Activated T-helper 2 cell treated with anti-CD3 and anti-CD28 coated beads, Interferon-gamma antibody, Interleukin-2, Interleukin-4, amounts not matched to agents 10 μg/mL and 5 μg/mL and 100 μg/mL, durations not matched to agents 14 hours and 24 hours and 36 hours (primary cell): ENCODE results near the gene IQCN. TPM values are rescaled to one million over a fixed set of nuclear protein-coding genes. Genes with fewer than 3 reads are reported as not detected.

Source experiments
- DNase-seq: peaks from one replicate; pipeline ENCODE4 v3.0.0; 2021; ENCODE audit warnings: low spot score
- H3K27ac Mint-ChIP-seq: one replicate; pipeline ENCODE4 v1.8.0; 2021; ENCODE audit warnings: mixed read lengths
- H3K27me3 Mint-ChIP-seq: one replicate; pipeline ENCODE4 v1.8.0; 2021; ENCODE audit warnings: low read depth, mixed read lengths
- H3K36me3 Mint-ChIP-seq: one replicate; pipeline ENCODE4 v1.8.0; 2021; ENCODE audit warnings: low read depth, mixed read lengths
- H3K4me1 Mint-ChIP-seq: one replicate; pipeline ENCODE4 v1.8.0; 2021; ENCODE audit warnings: low read depth, mixed read lengths
- H3K4me3 Mint-ChIP-seq: one replicate; pipeline ENCODE4 v1.8.0; 2021; ENCODE audit warnings: low read depth, mild to moderate bottlenecking, moderate library complexity, mixed read lengths
- H3K9me3 Mint-ChIP-seq: one replicate; pipeline ENCODE4 v1.8.0; 2021; ENCODE audit warnings: mixed read lengths
- intact Hi-C: fragments of 100-400 bp; cut with micrococcal nuclease; formaldehyde crosslinking; loops from one replicate; pipeline ENCODE4 v1.15.1; 2023
- total RNA-seq: library from RNA; stranded (reverse); gene quantifications from 2 replicates; pipeline ENCODE4 v1.2.3, GENCODE V29; 2022

IQCN gene
- total RNA-seq, 1 donor from 2014 or later: 3.3 TPM

- Mint-ChIP-seq H3K27ac (no peak overlapping the region), H3K4me1 (peaks cover 39% of the 10 kb centered on the region)
Measured at GRCh38 chr19:18299654-18300053, 25.4 kb upstream of the IQCN start.

GRCh38 chr19:18298601-18299000 is 24.3 kb upstream of the IQCN start:
- intact Hi-C loops: loop anchor here (10.0 kb wide), 1 partner anchor 204 kb away; the partner anchor contains the start of gene MAST3
- Mint-ChIP-seq H3K27ac (peak overlapping the region; percentile 76), H3K36me3 (peaks cover 62% of the 10 kb centered on the region), H3K4me1 (peaks cover 39% of the 10 kb centered on the region), H3K27me3 (no peaks in the 10 kb centered on the region), H3K4me3 (no peak overlapping the region), H3K9me3 (peaks cover 7% of the 10 kb centered on the region)
- DNase-seq: no peak

More at GRCh38 chr19:18299654-18300053, 25.4 kb upstream of the IQCN start:
- no peak for DNase-seq
- peaks cover 58% of the 10 kb centered on the region for H3K36me3 Mint-ChIP-seq
- H3K27me3 Mint-ChIP-seq: no peaks in the 10 kb centered on the region
- H3K9me3 Mint-ChIP-seq: peaks cover 7% of the 10 kb centered on the region
- intact Hi-C loops: loop anchor here (10.0 kb wide), 1 partner anchor 205 kb away; the partner anchor contains the start of gene MAST3
- H3K4me3 Mint-ChIP-seq: no peak overlapping the region

GRCh38 chr19:18297308-18297707 is 23.1 kb upstream of the IQCN start:
- intact Hi-C loops: loop anchor here (10.0 kb wide), 1 partner anchor 203 kb away; the partner anchor contains the start of gene MAST3
- peaks cover 38% of the 10 kb centered on the region for H3K4me1 Mint-ChIP-seq
- H3K27ac Mint-ChIP-seq: peak overlapping the region; percentile 44
- no peak overlapping the region for H3K4me3 Mint-ChIP-seq
- peaks cover 65% of the 10 kb centered on the region for H3K36me3 Mint-ChIP-seq
- peaks cover 7% of the 10 kb centered on the region for H3K9me3 Mint-ChIP-seq
- no peak for DNase-seq
- H3K27me3 Mint-ChIP-seq: no peaks in the 10 kb centered on the region

- Mint-ChIP-seq H3K9me3 (peaks cover 7% of the 10 kb centered on the region), H3K27ac (peak overlapping the region; percentile 99), H3K4me1 (peaks cover 45% of the 10 kb centered on the region), H3K36me3 (peaks cover 66% of the 10 kb centered on the region), H3K4me3 (peak overlapping the region; percentile 96), H3K27me3 (no peaks in the 10 kb centered on the region)
- DNase-seq: no peak
- intact Hi-C loops: loop anchor here (10.0 kb wide), 1 partner anchor 200 kb away; the partner anchor contains the start of gene MAST3
Measured at GRCh38 chr19:18295034-18295451, 20.8 kb upstream of the IQCN start.

- H3K4me1 Mint-ChIP-seq: peaks cover 50% of the 10 kb centered on the region
- peak; percentile 86 for DNase-seq
- H3K4me3 Mint-ChIP-seq: peak overlapping the region; percentile 96
- no peaks in the 10 kb centered on the region for H3K27me3 Mint-ChIP-seq
- intact Hi-C loops: loop anchor here (10.0 kb wide), 1 partner anchor 200 kb away; the partner anchor contains the start of gene MAST3
- H3K36me3 Mint-ChIP-seq: peaks cover 66% of the 10 kb centered on the region
- H3K27ac Mint-ChIP-seq: peak overlapping the region; percentile 99
- H3K9me3 Mint-ChIP-seq: peaks cover 7% of the 10 kb centered on the region
Measured at GRCh38 chr19:18294467-18294864, 20.2 kb upstream of the IQCN start.

GRCh38 chr19:18293642-18294466 is 19.6 kb upstream of the IQCN start:
- no peaks in the 10 kb centered on the region for H3K27me3 Mint-ChIP-seq
- no peak for DNase-seq
- intact Hi-C loops: loop anchor here (1.0 to 10.0 kb wide), 3 partner anchors 15 to 199 kb away; partner anchors contain the start of genes LSM4 and MAST3

GRCh38 chr19:18292810-18293641 is 18.8 kb upstream of the IQCN start:
- peaks cover 53% of the 10 kb centered on the region for H3K36me3 Mint-ChIP-seq
- H3K4me1 Mint-ChIP-seq: peaks cover 53% of the 10 kb centered on the region
- DNase-seq: peak; percentile 55
- intact Hi-C loops: loop anchor here (1.0 to 10.0 kb wide), 3 partner anchors 14 to 198 kb away; partner anchors contain the start of genes LSM4 and MAST3
- peak overlapping the region; percentile 96 for H3K4me3 Mint-ChIP-seq
- H3K27ac Mint-ChIP-seq: peak overlapping the region; percentile 99
- no peaks in the 10 kb centered on the region for H3K27me3 Mint-ChIP-seq
- peaks cover 7% of the 10 kb centered on the region for H3K9me3 Mint-ChIP-seq

More at GRCh38 chr19:18293642-18294466, 19.6 kb upstream of the IQCN start:
- H3K27ac Mint-ChIP-seq: peak overlapping the region; percentile 99
- H3K4me1 Mint-ChIP-seq: peaks cover 49% of the 10 kb centered on the region
- peaks cover 7% of the 10 kb centered on the region for H3K9me3 Mint-ChIP-seq
- peaks cover 60% of the 10 kb centered on the region for H3K36me3 Mint-ChIP-seq
- peak overlapping the region; percentile 96 for H3K4me3 Mint-ChIP-seq

- Mint-ChIP-seq H3K9me3 (peaks cover 7% of the 10 kb centered on the region), H3K27me3 (no peaks in the 10 kb centered on the region), H3K4me1 (peaks cover 53% of the 10 kb centered on the region), H3K36me3 (peaks cover 47% of the 10 kb centered on the region), H3K4me3 (peak overlapping the region; percentile 96), H3K27ac (peak overlapping the region; percentile 99)
- DNase-seq: peak; percentile 39
- intact Hi-C loops: loop anchor here (2.0 to 10.0 kb wide), 2 partner anchors 14 to 198 kb away; partner anchors contain the start of gene MAST3
Measured at GRCh38 chr19:18292462-18292809, 18.2 kb upstream of the IQCN start.

- Mint-ChIP-seq H3K4me3 (peak overlapping the region; percentile 96), H3K27ac (peak overlapping the region; percentile 99), H3K4me1 (peaks cover 56% of the 10 kb centered on the region), H3K27me3 (no peaks in the 10 kb centered on the region), H3K36me3 (peaks cover 43% of the 10 kb centered on the region), H3K9me3 (peaks cover 7% of the 10 kb centered on the region)
- DNase-seq: peak; percentile 82
- intact Hi-C loops: loop anchor here (2.0 to 10.0 kb wide), 2 partner anchors 13 to 197 kb away; partner anchors contain the start of gene MAST3
Measured at GRCh38 chr19:18291590-18292461, 17.6 kb upstream of the IQCN start.

GRCh38 chr19:18291019-18291524 is 16.8 kb upstream of the IQCN start:
- Mint-ChIP-seq H3K4me3 (peak overlapping the region; percentile 96), H3K36me3 (peaks cover 41% of the 10 kb centered on the region), H3K9me3 (peaks cover 7% of the 10 kb centered on the region), H3K27ac (peak overlapping the region; percentile 99), H3K27me3 (no peaks in the 10 kb centered on the region), H3K4me1 (peaks cover 56% of the 10 kb centered on the region)
- intact Hi-C loops: loop anchor here (10.0 kb wide), 1 partner anchor 196 kb away; the partner anchor contains the start of gene MAST3
- DNase-seq: peak; percentile 28

- Mint-ChIP-seq H3K27me3 (no peaks in the 10 kb centered on the region), H3K27ac (peak overlapping the region; percentile 99), H3K36me3 (peaks cover 35% of the 10 kb centered on the region), H3K9me3 (peaks cover 1% of the 10 kb centered on the region), H3K4me1 (peaks cover 57% of the 10 kb centered on the region), H3K4me3 (peak overlapping the region; percentile 96)
- intact Hi-C loops: loop anchor here (1.0 to 10.0 kb wide), 3 partner anchors 8 to 196 kb away; partner anchors contain the start of gene MAST3
- DNase-seq: peak; percentile 85
Measured at GRCh38 chr19:18290302-18291018, 16.2 kb upstream of the IQCN start.
